ENCODE data around the gene CHID1. TPM values are rescaled to one million over a fixed set of nuclear protein-coding genes. Genes with fewer than 3 reads are reported as not detected.

CHID1 gene
- total and polyA plus RNA-seq, 2 donors (not counting 1 experiment from before 2014, with no cell fraction given), result 31.0 to 68.1 TPM

- Mint-ChIP-seq H3K4me3 (no peak overlapping the region), H3K27ac (no peak overlapping the region), H3K27me3 (no peaks in the 10 kb centered on the region), H3K4me1 (no peaks in the 10 kb centered on the region), H3K9me3 (ENCODE audit: insufficient read depth) (no peaks in the 10 kb centered on the region)
- H4K20me1 ChIP-seq (ENCODE audit: control insufficient read depth, insufficient read depth, low read length, poor library complexity, severe bottlenecking), result no peaks in the 10 kb centered on the region
- DNase-seq (no peak), ATAC-seq (ENCODE audit: low read depth) (no peak)
- H3K27ac ChIP-seq (ENCODE audit: low read length in 2 of 2), result no peak overlapping the region
- 84% methylated on average over 40 of the region's 41 CpGs for WGBS (ENCODE audit: insufficient coverage)
- no peak overlapping the region for H2AFZ ChIP-seq (ENCODE audit: insufficient read depth, low read depth, low read length, poor library complexity, severe bottlenecking)
- intact Hi-C loops (cut with micrococcal nuclease), result no loop called here
- peaks cover 0 to 6% of the 10 kb centered on the region in 2 experiments for H3K36me3 ChIP-seq (replicated peaks in 1 of 2; ENCODE audit: control extremely low read depth in 1 of 2, control insufficient read depth in 1 of 2, extremely low read depth in 1 of 2, insufficient read depth in 2 of 2, low read length in 1 of 2)
- TF ChIP-seq EZH2 (IDR thresholded peaks at IDR 0.05; ENCODE audit: borderline replicate concordance, insufficient read depth, low read depth, low read length, poor library complexity, severe bottlenecking), result no peak
- TF ChIP-seq CTCF (IDR thresholded peaks at IDR 0.05), result no peak
- no peaks in the 10 kb centered on the region for H3K27me3 ChIP-seq (replicated peaks in 1 of 4; ENCODE audit: control extremely low read depth in 1 of 4, control insufficient read depth in 3 of 4, insufficient read depth in 4 of 4, low read length in 3 of 4)
- H3K79me2 ChIP-seq (ENCODE audit: control insufficient read depth, insufficient read depth, low read length), result no peaks in the 10 kb centered on the region
- no peak overlapping the region for H3K4me3 ChIP-seq (ENCODE audit: control extremely low read depth in 1 of 5, extremely low read depth in 1 of 5, insufficient read depth in 1 of 5, low read depth in 2 of 5, low read length in 4 of 5)
- H3K4me1 ChIP-seq (ENCODE audit: control insufficient read depth in 2 of 2, insufficient read depth in 2 of 2, low read length in 2 of 2), result no peaks in the 10 kb centered on the region
- ChIA-PET POLR2A (no interaction called here), CTCF (interaction anchor here (1.5 kb wide), 1 partner anchor 18 kb away, joined by 4 read pairs; no protein-coding TSS in a partner anchor)
- H3K4me2 ChIP-seq (replicated peaks; ENCODE audit: low read depth, low read length, poor library complexity, severe bottlenecking), result no peak overlapping the region
- no peaks in the 10 kb centered on the region for H3K9me3 ChIP-seq (ENCODE audit: control extremely low read depth in 1 of 3, control insufficient read depth in 2 of 3, insufficient read depth in 1 of 3, low read length in 2 of 3)
- H3K9ac ChIP-seq (ENCODE audit: low read length), result no peak overlapping the region
These were observed 44.9 kb downstream of the CHID1 start for GRCh38 chr11:865462-866430.

GRCh38 chr11:864898-865297 lies 45.7 kb downstream of the CHID1 start:
- H3K4me1 ChIP-seq (ENCODE audit: control insufficient read depth in 2 of 2, insufficient read depth in 2 of 2, low read length in 2 of 2), result no peaks in the 10 kb centered on the region
- intact Hi-C loops (cut with micrococcal nuclease), result no loop called here
- POLR2A ChIA-PET, result no interaction called here

More at GRCh38 chr11:864898-865297, 45.7 kb downstream of the CHID1 start:
- CTCF ChIA-PET, result interaction anchor here (1.5 kb wide), 1 partner anchor 17 kb away, joined by 4 read pairs; no protein-coding TSS in a partner anchor
- Mint-ChIP-seq H3K4me1 (no peaks in the 10 kb centered on the region), H3K4me3 (no peak overlapping the region), H3K9me3 (ENCODE audit: insufficient read depth) (no peaks in the 10 kb centered on the region), H3K27ac (no peak overlapping the region), H3K27me3 (no peaks in the 10 kb centered on the region)
- ATAC-seq (ENCODE audit: low read depth), result no peak
- no peak for TF ChIP-seq EZH2 (IDR thresholded peaks at IDR 0.05; ENCODE audit: borderline replicate concordance, insufficient read depth, low read depth, low read length, poor library complexity, severe bottlenecking)
- no peak for TF ChIP-seq CTCF (IDR thresholded peaks at IDR 0.05)
- H4K20me1 ChIP-seq (ENCODE audit: control insufficient read depth, insufficient read depth, low read length, poor library complexity, severe bottlenecking), result no peaks in the 10 kb centered on the region
- no peak overlapping the region for H2AFZ ChIP-seq (ENCODE audit: insufficient read depth, low read depth, low read length, poor library complexity, severe bottlenecking)
- no peaks in the 10 kb centered on the region for H3K79me2 ChIP-seq (ENCODE audit: control insufficient read depth, insufficient read depth, low read length)
- H3K27ac ChIP-seq (ENCODE audit: low read length in 2 of 2), result no peak overlapping the region
- H3K9ac ChIP-seq (ENCODE audit: low read length), result no peak overlapping the region
- 90% methylated on average over 10 of the region's 11 CpGs for WGBS (ENCODE audit: insufficient coverage)
- H3K9me3 ChIP-seq (ENCODE audit: control extremely low read depth in 1 of 3, control insufficient read depth in 2 of 3, insufficient read depth in 1 of 3, low read length in 2 of 3), result no peaks in the 10 kb centered on the region
- no peak overlapping the region for H3K4me3 ChIP-seq (ENCODE audit: control extremely low read depth in 1 of 5, extremely low read depth in 1 of 5, insufficient read depth in 1 of 5, low read depth in 2 of 5, low read length in 4 of 5)
- H3K27me3 ChIP-seq (replicated peaks in 1 of 4; ENCODE audit: control extremely low read depth in 1 of 4, control insufficient read depth in 3 of 4, insufficient read depth in 4 of 4, low read length in 3 of 4), result no peaks in the 10 kb centered on the region
- no peak overlapping the region for H3K4me2 ChIP-seq (replicated peaks; ENCODE audit: low read depth, low read length, poor library complexity, severe bottlenecking)
- DNase-seq, result no peak
- peaks cover 0 to 6% of the 10 kb centered on the region in 2 experiments for H3K36me3 ChIP-seq (replicated peaks in 1 of 2; ENCODE audit: control extremely low read depth in 1 of 2, control insufficient read depth in 1 of 2, extremely low read depth in 1 of 2, insufficient read depth in 2 of 2, low read length in 1 of 2)
